ENCODE measurements around the gene TRIM33. TPM values are rescaled to one million over a fixed set of nuclear protein-coding genes. Genes with fewer than 3 reads are reported as not detected.

The TRIM33 gene
- total and polyA plus RNA-seq, 2 donors (not counting 3 experiments of a cell fraction or from before 2014, with no cell fraction given), result 10.3 to 29.1 TPM

GRCh38 chr1:114379358-114379757, 131.6 kb downstream of the TRIM33 start:
- intact Hi-C loops (cut with micrococcal nuclease), result no loop called here
- CTCF ChIA-PET, result interaction anchor here (0.7 kb wide), 1 partner anchor 18 kb away, joined by 3 read pairs; no protein-coding TSS in a partner anchor
- dilution Hi-C loops (cut with MboI; ENCODE audit: extremely low pct_ligation_motif_present, low sequenced_read_pairs), result no loop called here

More at GRCh38 chr1:114379358-114379757, 131.6 kb downstream of the TRIM33 start:
- Histone ChIP-seq H3K27me3 (ENCODE audit: control insufficient read depth in 2 of 2, insufficient read depth in 2 of 2, low read length in 2 of 2) (no peaks in the 10 kb centered on the region), H3K27ac (ENCODE audit: insufficient read depth, low read depth, low read length) (no peak overlapping the region), H2AFZ (ENCODE audit: low read depth, low read length) (no peak overlapping the region), H3K9me1 (replicated peaks; ENCODE audit: control insufficient read depth, extremely low read depth, insufficient read depth, low read length) (no peaks in the 10 kb centered on the region), H4K20me1 (replicated peaks; ENCODE audit: control insufficient read depth, extremely low read depth, insufficient read depth, low read length) (no peaks in the 10 kb centered on the region), H3K79me2 (ENCODE audit: control insufficient read depth, insufficient read depth, low read length) (no peaks in the 10 kb centered on the region), H3K36me3 (ENCODE audit: control insufficient read depth in 2 of 2, extremely low read depth in 1 of 2, insufficient read depth in 2 of 2, low read length in 2 of 2) (no peaks in the 10 kb centered on the region), H3K9me3 (replicated peaks; ENCODE audit: control insufficient read depth, insufficient read depth, low read length) (no peaks in the 10 kb centered on the region), H3K4me3 (replicated peaks in 1 of 3; ENCODE audit: insufficient read depth in 1 of 3, low read depth in 1 of 3, low read length in 3 of 3) (no peak overlapping the region), H3K9ac (replicated peaks; ENCODE audit: extremely low read depth, insufficient read depth, low read length) (no peak overlapping the region), H3K4me1 (ENCODE audit: control insufficient read depth, extremely low read depth, insufficient read depth, low read length) (no peaks in the 10 kb centered on the region), H3K4me2 (ENCODE audit: insufficient read depth, low read length) (no peak overlapping the region)
- BruUV-seq (replicated peaks), result no TSS peak
- DNase-seq (ENCODE audit: low read depth, low spot score) (no peak), FAIRE-seq (no peak)
- TF ChIP-seq CTCF (IDR thresholded peaks at IDR 0.05; ENCODE audit: extremely low read depth in 1 of 2, insufficient read depth in 1 of 2, low read depth in 1 of 2, low read length in 2 of 2) (no peak), MYC (IDR thresholded peaks at IDR 0.05; ENCODE audit: low read depth, low read length) (no peak), POLR2AphosphoS5 (IDR thresholded peaks at IDR 0.05; ENCODE audit: insufficient read depth, low read depth, low read length) (no peak), EZH2 (IDR thresholded peaks at IDR 0.05; ENCODE audit: borderline replicate concordance, low read depth, low read length, severe bottlenecking) (no peak), POLR2A (IDR thresholded peaks at IDR 0.05; ENCODE audit: low read depth, low read length) (no peak), FOS (IDR thresholded peaks at IDR 0.05; ENCODE audit: borderline replicate concordance, insufficient read depth, low read length) (no peak), MAX (IDR thresholded peaks at IDR 0.05; ENCODE audit: insufficient read depth, insufficient read length) (no peak), GATA2 (IDR thresholded peaks at IDR 0.05; ENCODE audit: insufficient read depth, insufficient read length, low read depth, low read length) (no peak), JUN (IDR thresholded peaks at IDR 0.05; ENCODE audit: borderline replicate concordance, insufficient read depth, insufficient read length, low read depth) (no peak)
- POLR2A ChIA-PET, result no interaction called here

Measured in endothelial cell of umbilical vein (primary cell).